Thyroid gland (tissue), 4 donors: ENCODE measurements around the gene S100Z.
"Not testable (repeated sequence)": the region's sequence is repeated elsewhere in the genome, so short reads cannot be mapped to it uniquely, and the experiment has no call there.

Source experiments
- CTCF ChIP-seq, 6 experiments: fragments of 200-600 bp in 3 of 6; fragments of 450-650 bp in 3 of 6; sonication (generic) in 3 of 6; IDR thresholded peaks; one replicate each; pipeline ENCODE4 v1.5.1; 2016 to 2019; ENCODE audit warnings: antibody characterized with exemption in 6 of 6, mild to moderate bottlenecking in 2 of 6, inconsistent platforms in 1 of 6, moderate library complexity in 1 of 6
- POLR2A ChIP-seq, 2 donors: fragments of 450-650 bp; IDR thresholded peaks; one replicate each; pipeline ENCODE4 v1.6.1; 2017; ENCODE audit warnings: antibody characterized with exemption in 2 of 2, mild to moderate bottlenecking in 2 of 2, moderate library complexity in 1 of 2

- not testable (repeated sequence) for TF ChIP-seq POLR2A, CTCF (IDR thresholded peaks at IDR 0.05)
Observed at GRCh38 chr5:76826416-76826815, 23.4 kb upstream of the S100Z start.
